GM18511 (cell line): ENCODE data around the gene VEGFD.

Experiments
- ATAC-seq: cut with Tn5 transposase; IDR thresholded peaks from one replicate; pipeline ENCODE4 v1.9.1; 2021; ENCODE audit warnings: mild to moderate bottlenecking, moderate library complexity; ENCODE audit not compliant: unreplicated experiment

Gene VEGFD

GRCh38 chrX:15384304-15384703 lies at the start of gene VEGFD:
TSS of gene VEGFD (minus strand) at chrX:15384413. CDS start at chrX:15383946, 467 bp downstream.
- no peak for ATAC-seq

GRCh38 chrX:15430584-15430983 lies 46.4 kb upstream of the VEGFD start:
- ATAC-seq: no peak

GRCh38 chrX:15430076-15430475 lies 45.9 kb upstream of the VEGFD start:
- ATAC-seq: no peak

GRCh38 chrX:15425024-15425423 lies 40.8 kb upstream of the VEGFD start:
- ATAC-seq: no peak

GRCh38 chrX:15418707-15419181 lies 34.5 kb upstream of the VEGFD start:
- ATAC-seq: no peak

- no peak for ATAC-seq
These were observed 34.0 kb upstream of the VEGFD start for GRCh38 chrX:15418041-15418706.

GRCh38 chrX:15416133-15416993 lies 32.1 kb upstream of the VEGFD start:
- no peak for ATAC-seq

GRCh38 chrX:15413101-15413500 lies 28.9 kb upstream of the VEGFD start:
- no peak for ATAC-seq

GRCh38 chrX:15410947-15411346 lies 26.7 kb upstream of the VEGFD start:
- no peak for ATAC-seq

GRCh38 chrX:15410430-15410829 lies 26.2 kb upstream of the VEGFD start:
- no peak for ATAC-seq

GRCh38 chrX:15405846-15406245 lies 21.6 kb upstream of the VEGFD start:
- ATAC-seq: no peak

GRCh38 chrX:15404401-15405096 lies 20.3 kb upstream of the VEGFD start:
- ATAC-seq: no peak

GRCh38 chrX:15401378-15401777 lies 17.2 kb upstream of the VEGFD start:
- ATAC-seq: no peak

- ATAC-seq: no peak
These were observed 15.8 kb upstream of the VEGFD start for GRCh38 chrX:15399962-15400391.

GRCh38 chrX:15398874-15399273 lies 14.7 kb upstream of the VEGFD start:
- no peak for ATAC-seq

GRCh38 chrX:15395789-15396188 lies 11.6 kb upstream of the VEGFD start:
- ATAC-seq: no peak

- ATAC-seq: no peak
These were observed 7.6 kb upstream of the VEGFD start for GRCh38 chrX:15391850-15392249.

- no peak for ATAC-seq
These were observed 1.4 kb downstream of the VEGFD start for GRCh38 chrX:15382813-15383212.

GRCh38 chrX:15376956-15377355 lies 7.3 kb downstream of the VEGFD start:
- no peak for ATAC-seq

- ATAC-seq: no peak
These were observed 10.2 kb downstream of the VEGFD start for GRCh38 chrX:15373976-15374375.
